Liver (tissue), 3 donors: Measurements from ENCODE around the gene CRTC2.

ENCODE experiments used
- FOXA1 ChIP-seq: IDR thresholded peaks from 2 replicates; pipeline ENCODE4 v1.6.1; 2016; ENCODE audit warnings: antibody characterized with exemption
- TAF1 ChIP-seq: conservative IDR thresholded peaks from 2 replicates; pipeline ENCODE4 v1.6.1; 2016; ENCODE audit warnings: antibody characterized with exemption, mild to moderate bottlenecking
- TF ChIP-seq, protein P1 (sequence below): fragments of 150-350 bp; IDR thresholded peaks from 2 replicates; pipeline ENCODE4 v1.5.1; 2017; ENCODE audit warnings: improper control_type of control experiment, low read depth, low read length; ENCODE audit not compliant: missing input control
- TF ChIP-seq, protein P2 (sequence below): IDR thresholded peaks from 2 replicates; pipeline ENCODE4 v1.6.1; 2016; ENCODE audit warnings: antibody characterized with exemption
- donor health status: healthy.
- donor health status: healthy.

DNA sequence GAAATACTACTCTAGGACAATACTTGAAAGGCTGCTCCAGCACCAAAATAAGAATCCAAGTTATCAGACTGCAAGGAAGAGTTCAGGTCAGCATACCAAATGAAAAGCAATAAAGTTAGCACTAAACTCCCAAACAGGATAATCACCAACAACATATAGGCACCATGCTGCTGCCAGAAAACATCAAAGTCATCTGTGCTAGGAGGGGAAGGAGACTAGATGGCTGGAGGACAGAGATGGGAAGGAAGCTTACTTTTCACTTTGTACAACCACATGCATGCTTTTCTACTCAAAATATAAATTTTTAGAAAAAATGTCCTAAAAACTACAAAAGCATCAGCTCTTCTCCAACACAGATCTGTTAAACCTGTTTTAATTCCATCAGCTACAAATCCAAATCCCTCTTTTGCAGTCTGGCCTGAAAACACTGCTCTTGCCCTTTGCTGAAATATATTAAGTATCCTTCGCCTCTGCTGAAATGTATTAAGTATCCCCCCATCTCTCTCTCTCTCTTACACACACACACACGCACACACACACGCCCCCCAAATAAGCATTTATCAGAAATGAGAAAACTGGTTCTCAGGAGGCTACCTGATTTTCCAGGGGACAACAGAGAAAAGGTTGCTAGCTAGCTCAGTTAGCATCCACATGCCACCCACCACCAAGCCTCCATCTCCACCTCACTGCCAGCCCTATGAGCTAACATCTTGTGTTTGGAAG lies 37.2 kb downstream of the CRTC2 start:
- TF ChIP-seq, protein P1, sequence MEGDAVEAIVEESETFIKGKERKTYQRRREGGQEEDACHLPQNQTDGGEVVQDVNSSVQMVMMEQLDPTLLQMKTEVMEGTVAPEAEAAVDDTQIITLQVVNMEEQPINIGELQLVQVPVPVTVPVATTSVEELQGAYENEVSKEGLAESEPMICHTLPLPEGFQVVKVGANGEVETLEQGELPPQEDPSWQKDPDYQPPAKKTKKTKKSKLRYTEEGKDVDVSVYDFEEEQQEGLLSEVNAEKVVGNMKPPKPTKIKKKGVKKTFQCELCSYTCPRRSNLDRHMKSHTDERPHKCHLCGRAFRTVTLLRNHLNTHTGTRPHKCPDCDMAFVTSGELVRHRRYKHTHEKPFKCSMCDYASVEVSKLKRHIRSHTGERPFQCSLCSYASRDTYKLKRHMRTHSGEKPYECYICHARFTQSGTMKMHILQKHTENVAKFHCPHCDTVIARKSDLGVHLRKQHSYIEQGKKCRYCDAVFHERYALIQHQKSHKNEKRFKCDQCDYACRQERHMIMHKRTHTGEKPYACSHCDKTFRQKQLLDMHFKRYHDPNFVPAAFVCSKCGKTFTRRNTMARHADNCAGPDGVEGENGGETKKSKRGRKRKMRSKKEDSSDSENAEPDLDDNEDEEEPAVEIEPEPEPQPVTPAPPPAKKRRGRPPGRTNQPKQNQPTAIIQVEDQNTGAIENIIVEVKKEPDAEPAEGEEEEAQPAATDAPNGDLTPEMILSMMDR = no peak
- TF ChIP-seq FOXA1 (no peak), TAF1 (no peak)
- TF ChIP-seq, protein P2, sequence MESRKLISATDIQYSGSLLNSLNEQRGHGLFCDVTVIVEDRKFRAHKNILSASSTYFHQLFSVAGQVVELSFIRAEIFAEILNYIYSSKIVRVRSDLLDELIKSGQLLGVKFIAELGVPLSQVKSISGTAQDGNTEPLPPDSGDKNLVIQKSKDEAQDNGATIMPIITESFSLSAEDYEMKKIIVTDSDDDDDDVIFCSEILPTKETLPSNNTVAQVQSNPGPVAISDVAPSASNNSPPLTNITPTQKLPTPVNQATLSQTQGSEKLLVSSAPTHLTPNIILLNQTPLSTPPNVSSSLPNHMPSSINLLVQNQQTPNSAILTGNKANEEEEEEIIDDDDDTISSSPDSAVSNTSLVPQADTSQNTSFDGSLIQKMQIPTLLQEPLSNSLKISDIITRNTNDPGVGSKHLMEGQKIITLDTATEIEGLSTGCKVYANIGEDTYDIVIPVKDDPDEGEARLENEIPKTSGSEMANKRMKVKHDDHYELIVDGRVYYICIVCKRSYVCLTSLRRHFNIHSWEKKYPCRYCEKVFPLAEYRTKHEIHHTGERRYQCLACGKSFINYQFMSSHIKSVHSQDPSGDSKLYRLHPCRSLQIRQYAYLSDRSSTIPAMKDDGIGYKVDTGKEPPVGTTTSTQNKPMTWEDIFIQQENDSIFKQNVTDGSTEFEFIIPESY = no peak
